GM12878 (cell line): Measurements from ENCODE around the gene KCNJ18.
"Not testable (repeated sequence)": the region's sequence is repeated elsewhere in the genome, so short reads cannot be mapped to it uniquely, and the experiment has no call there.

Experiments
- ASH2L ChIP-seq: fragments of 300-600, 200-600 bp; sonication (generic); IDR thresholded peaks from 2 replicates; pipeline ENCODE4 v1.6.1; 2017; ENCODE audit warnings: low read depth, mild to moderate bottlenecking, borderline replicate concordance
- CBX5 ChIP-seq: sonication (generic); IDR thresholded peaks from 2 replicates; pipeline ENCODE4 v1.6.1; 2016; ENCODE audit warnings: low read depth, moderate library complexity, mild to moderate bottlenecking, inconsistent platforms
- CHD4 ChIP-seq: fragments of 200-600 bp; sonication (generic); IDR thresholded peaks from 2 replicates; pipeline ENCODE4 v1.6.1; 2016; ENCODE audit warnings: mild to moderate bottlenecking
- EP300 ChIP-seq, 2 experiments: fragments of 150-350 bp in 1 of 2; IDR thresholded peaks; 2 replicates each; pipeline ENCODE4 v1.6.1; 2011 to 2012; ENCODE audit warnings: low read depth in 2 of 2, low read length in 2 of 2, borderline replicate concordance in 1 of 2, improper control_type of control experiment in 1 of 2, inconsistent platforms in 1 of 2; ENCODE audit not compliant: control insufficient read depth in 1 of 2
- EZH2 ChIP-seq: IDR thresholded peaks from 2 replicates; pipeline ENCODE4 v1.6.1; 2012; ENCODE audit warnings: low read depth, mild to moderate bottlenecking, control low read depth, inconsistent platforms, low read length, borderline replicate concordance; ENCODE audit not compliant: control insufficient read depth
- GABPA ChIP-seq: IDR thresholded peaks from 2 replicates; pipeline ENCODE4 v1.6.1; 2014; ENCODE audit warnings: antibody characterized with exemption, low read depth, mild to moderate bottlenecking, inconsistent platforms
- HCFC1 ChIP-seq: fragments of 150-350 bp; IDR thresholded peaks from 2 replicates; pipeline ENCODE4 v1.6.1; 2014; ENCODE audit warnings: low read length
- POLR2AphosphoS5 ChIP-seq: IDR thresholded peaks from 2 replicates; pipeline ENCODE4 v1.6.1; 2011; ENCODE audit warnings: mild to moderate bottlenecking, low read length, inconsistent platforms
- SUZ12 ChIP-seq: fragments of 200-600 bp; sonication (generic); IDR thresholded peaks from one replicate; pipeline ENCODE4 v1.6.1; 2018; ENCODE audit warnings: antibody characterized with exemption, mild to moderate bottlenecking; ENCODE audit not compliant: unreplicated experiment
- TAF1 ChIP-seq: IDR thresholded peaks from 2 replicates; pipeline ENCODE4 v1.6.1; 2011; ENCODE audit warnings: mild to moderate bottlenecking, low read depth, low read length, borderline replicate concordance
- YY1 ChIP-seq: IDR thresholded peaks from 2 replicates; pipeline ENCODE4 v1.6.1; 2011; ENCODE audit warnings: low read depth, mild to moderate bottlenecking, low read length
- TF ChIP-seq, protein P1 (sequence below), 3 experiments: IDR thresholded peaks in 2 of 3; conservative IDR thresholded peaks in 1 of 3; 2 replicates each; pipeline ENCODE4 v1.5.1; 2011; ENCODE audit warnings: low read depth in 3 of 3, low read length in 3 of 3, mild to moderate bottlenecking in 3 of 3, control low read depth in 2 of 3, moderate library complexity in 2 of 3, inconsistent platforms in 1 of 3, mixed read lengths in 1 of 3; ENCODE audit not compliant: control insufficient read depth in 2 of 3, insufficient read depth in 1 of 3; ENCODE audit errors: extremely low read depth in 1 of 3

GRCh38 chr17:21668118-21668488 lies 24.2 kb upstream of the KCNJ18 start:
- not testable (repeated sequence) for TF ChIP-seq GABPA; POLR2AphosphoS5; EZH2; ASH2L; CHD4; SUZ12; EP300 (IDR thresholded peaks at IDR 0.05; ENCODE audit: borderline replicate concordance in 1 of 2, control insufficient read depth in 1 of 2, low read depth in 2 of 2, low read length in 2 of 2); YY1; TAF1; HCFC1; CBX5
- TF ChIP-seq, protein P1, sequence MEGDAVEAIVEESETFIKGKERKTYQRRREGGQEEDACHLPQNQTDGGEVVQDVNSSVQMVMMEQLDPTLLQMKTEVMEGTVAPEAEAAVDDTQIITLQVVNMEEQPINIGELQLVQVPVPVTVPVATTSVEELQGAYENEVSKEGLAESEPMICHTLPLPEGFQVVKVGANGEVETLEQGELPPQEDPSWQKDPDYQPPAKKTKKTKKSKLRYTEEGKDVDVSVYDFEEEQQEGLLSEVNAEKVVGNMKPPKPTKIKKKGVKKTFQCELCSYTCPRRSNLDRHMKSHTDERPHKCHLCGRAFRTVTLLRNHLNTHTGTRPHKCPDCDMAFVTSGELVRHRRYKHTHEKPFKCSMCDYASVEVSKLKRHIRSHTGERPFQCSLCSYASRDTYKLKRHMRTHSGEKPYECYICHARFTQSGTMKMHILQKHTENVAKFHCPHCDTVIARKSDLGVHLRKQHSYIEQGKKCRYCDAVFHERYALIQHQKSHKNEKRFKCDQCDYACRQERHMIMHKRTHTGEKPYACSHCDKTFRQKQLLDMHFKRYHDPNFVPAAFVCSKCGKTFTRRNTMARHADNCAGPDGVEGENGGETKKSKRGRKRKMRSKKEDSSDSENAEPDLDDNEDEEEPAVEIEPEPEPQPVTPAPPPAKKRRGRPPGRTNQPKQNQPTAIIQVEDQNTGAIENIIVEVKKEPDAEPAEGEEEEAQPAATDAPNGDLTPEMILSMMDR (IDR thresholded peaks at IDR 0.05 in 2 of 3, conservative IDR thresholded peaks at IDR 0.05 in 1 of 3; ENCODE audit: control insufficient read depth in 2 of 3, extremely low read depth in 1 of 3, insufficient read depth in 1 of 3, low read depth in 3 of 3, low read length in 3 of 3), result not testable (repeated sequence)
